Adrenal gland (tissue), 5 donors: ENCODE data around the gene LYRM1.

Source experiments
- POLR2A ChIP-seq, 2 donors: fragments of 450-650 bp; IDR thresholded peaks; one replicate each; pipeline ENCODE4 v1.6.1; 2017; ENCODE audit warnings: antibody characterized with exemption in 2 of 2, mild to moderate bottlenecking in 2 of 2, moderate library complexity in 1 of 2
- TF ChIP-seq, protein P1 (sequence below), 6 experiments: fragments of 450-650 bp in 4 of 6; fragments of 200-600 bp in 2 of 6; sonication (generic) in 1 of 6; IDR thresholded peaks; 1 replicate in 5 of 6; 2 replicates in 1 of 6; pipeline versions ENCODE4 v1.5.1 to v1.8.0; 2016 to 2021; ENCODE audit warnings: antibody characterized with exemption in 6 of 6, mild to moderate bottlenecking in 2 of 6, moderate library complexity in 1 of 6
- donor health status: DM: no; HTN: no; CAD: no.

DNA sequence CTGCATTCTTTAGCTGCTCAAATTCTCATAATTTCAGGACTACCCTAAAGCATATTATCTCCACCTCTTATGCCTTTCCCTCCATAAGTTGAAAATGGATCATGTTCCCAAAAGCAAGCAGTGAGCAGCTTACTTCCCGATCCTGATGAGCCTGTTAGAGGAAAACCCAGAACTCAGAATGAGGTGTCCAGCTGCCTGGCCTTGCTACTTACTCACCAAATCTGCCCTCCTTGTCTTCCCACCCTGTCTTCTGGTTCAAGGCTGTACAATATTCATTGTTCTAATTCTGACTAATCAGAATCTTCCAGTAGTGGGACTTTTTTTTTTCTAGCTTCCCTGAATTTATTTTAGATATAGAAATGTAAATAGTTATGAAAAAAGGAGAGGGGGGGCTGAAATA, 10.8 kb downstream of the LYRM1 start:
- TF ChIP-seq, protein P1, sequence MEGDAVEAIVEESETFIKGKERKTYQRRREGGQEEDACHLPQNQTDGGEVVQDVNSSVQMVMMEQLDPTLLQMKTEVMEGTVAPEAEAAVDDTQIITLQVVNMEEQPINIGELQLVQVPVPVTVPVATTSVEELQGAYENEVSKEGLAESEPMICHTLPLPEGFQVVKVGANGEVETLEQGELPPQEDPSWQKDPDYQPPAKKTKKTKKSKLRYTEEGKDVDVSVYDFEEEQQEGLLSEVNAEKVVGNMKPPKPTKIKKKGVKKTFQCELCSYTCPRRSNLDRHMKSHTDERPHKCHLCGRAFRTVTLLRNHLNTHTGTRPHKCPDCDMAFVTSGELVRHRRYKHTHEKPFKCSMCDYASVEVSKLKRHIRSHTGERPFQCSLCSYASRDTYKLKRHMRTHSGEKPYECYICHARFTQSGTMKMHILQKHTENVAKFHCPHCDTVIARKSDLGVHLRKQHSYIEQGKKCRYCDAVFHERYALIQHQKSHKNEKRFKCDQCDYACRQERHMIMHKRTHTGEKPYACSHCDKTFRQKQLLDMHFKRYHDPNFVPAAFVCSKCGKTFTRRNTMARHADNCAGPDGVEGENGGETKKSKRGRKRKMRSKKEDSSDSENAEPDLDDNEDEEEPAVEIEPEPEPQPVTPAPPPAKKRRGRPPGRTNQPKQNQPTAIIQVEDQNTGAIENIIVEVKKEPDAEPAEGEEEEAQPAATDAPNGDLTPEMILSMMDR (IDR thresholded peaks at IDR 0.05), result no peak
- peak in 1 of 2 donors; percentile 32 for TF ChIP-seq POLR2A (IDR thresholded peaks at IDR 0.05)
